Ishikawa (cell line): ENCODE results near the gene MAP3K5.

ENCODE experiments used
- EGR1 ChIP-seq: IDR thresholded peaks from 2 replicates; pipeline ENCODE4 v1.6.1; 2012
- EP300 ChIP-seq: IDR thresholded peaks from 2 replicates; pipeline ENCODE4 v1.6.1; 2012; ENCODE audit warnings: borderline replicate concordance
- FOXM1 ChIP-seq: IDR thresholded peaks from 2 replicates; pipeline ENCODE4 v1.6.1; 2012; ENCODE audit warnings: low read depth, borderline replicate concordance
- RAD21 ChIP-seq: IDR thresholded peaks from 2 replicates; pipeline ENCODE4 v1.6.1; 2012; ENCODE audit warnings: low read depth
- REST ChIP-seq: IDR thresholded peaks from 2 replicates; pipeline ENCODE4 v1.6.1; 2012; ENCODE audit warnings: low read depth, mild to moderate bottlenecking
- USF1 ChIP-seq: IDR thresholded peaks from 2 replicates; pipeline ENCODE4 v1.6.1; 2012

- TF ChIP-seq EP300 (no peak), RAD21 (no peak), REST (no peak), EGR1 (no peak), FOXM1 (no peak), USF1 (no peak)
These were observed 30.0 kb downstream of the MAP3K5 start for GRCh38 chr6:136762022-136762975.
